ENCODE measurements around the gene JAG2. TPM values are rescaled to one million over a fixed set of nuclear protein-coding genes. Genes with fewer than 3 reads are reported as not detected.

JAG2 gene
- polyA plus RNA-seq (ENCODE audit: insufficient read length), result 52.1 TPM

- no peak for DNase-seq
These were observed at the start of gene JAG2 for GRCh38 chr14:105168496-105168978. Gene JAG2 (minus strand): TSS chr14:105168776. CDS start chr14:105168420, 356 bp downstream.

- no peak for DNase-seq
These were observed 49.2 kb upstream of the JAG2 start for GRCh38 chr14:105217774-105218173.

- DNase-seq, result no peak
These were observed 48.1 kb upstream of the JAG2 start for GRCh38 chr14:105216490-105217247.

- no peak for DNase-seq
These were observed 47.0 kb upstream of the JAG2 start for GRCh38 chr14:105215602-105216001.

- DNase-seq, result no peak
These were observed 45.8 kb upstream of the JAG2 start for GRCh38 chr14:105214324-105214915.

GRCh38 chr14:105213361-105213760 lies 44.8 kb upstream of the JAG2 start:
- no peak for DNase-seq

- DNase-seq, result no peak
These were observed 44.1 kb upstream of the JAG2 start for GRCh38 chr14:105212541-105213300.

- no peak for DNase-seq
These were observed 43.1 kb upstream of the JAG2 start for GRCh38 chr14:105211758-105212089.

GRCh38 chr14:105211086-105211757 lies 42.6 kb upstream of the JAG2 start:
- no peak for DNase-seq

- DNase-seq, result no peak
These were observed 41.9 kb upstream of the JAG2 start for GRCh38 chr14:105210266-105211025.

- no peak for DNase-seq
These were observed 41.1 kb upstream of the JAG2 start for GRCh38 chr14:105209646-105210045.

GRCh38 chr14:105209091-105209490 lies 40.5 kb upstream of the JAG2 start:
- DNase-seq, result no peak

GRCh38 chr14:105208738-105209075 lies 40.1 kb upstream of the JAG2 start:
- no peak for DNase-seq

- no peak for DNase-seq
These were observed 39.6 kb upstream of the JAG2 start for GRCh38 chr14:105207996-105208737.

GRCh38 chr14:105207460-105207901 lies 38.9 kb upstream of the JAG2 start:
- no peak for DNase-seq

- DNase-seq, result no peak
These were observed 38.3 kb upstream of the JAG2 start for GRCh38 chr14:105206873-105207272.

- no peak for DNase-seq
These were observed 37.2 kb upstream of the JAG2 start for GRCh38 chr14:105205673-105206208.

- no peak for DNase-seq
These were observed 36.5 kb upstream of the JAG2 start for GRCh38 chr14:105204931-105205672.

- DNase-seq, result no peak
These were observed 35.8 kb upstream of the JAG2 start for GRCh38 chr14:105204206-105204930.

- DNase-seq, result no peak
These were observed 35.1 kb upstream of the JAG2 start for GRCh38 chr14:105203701-105204100.

Data from hindlimb muscle (tissue), 1 donor.